WTC11 (cell line): ENCODE data around the gene MRPL9. TPM values are rescaled to one million over a fixed set of nuclear protein-coding genes. Genes with fewer than 3 reads are reported as not detected.
A peak's percentile ranks its signal among the peaks of the same experiment; 100 is the strongest.

Experiments
- ATAC-seq: fragments of 200-7000 bp; cut with Tn5 transposase; 2 replicates; pipeline ENCODE4 v1.10.0; 2021; ENCODE audit warnings: mild to moderate bottlenecking, moderate library complexity
- CTCF ChIA-PET: fragments of 300-600 bp; sonication (Branson Sonifier 250); formaldehyde crosslinking; loops from one replicate; lab custom pipeline; 2021; ENCODE audit warnings: antibody characterized with exemption; lab: Charles Lee
- POLR2A ChIA-PET: fragments of 350-600 bp; sonication (Branson Sonifier 250); formaldehyde crosslinking; loops from one replicate; lab custom pipeline; 2021; ENCODE audit warnings: antibody characterized with exemption; lab: Charles Lee
- DNase-seq: peaks from one replicate; pipeline ENCODE4 v3.0.0; 2021; ENCODE audit warnings: low spot score
- H3K27ac Mint-ChIP-seq: 2 replicates; pipeline ENCODE4 v1.8.0; 2021; ENCODE audit warnings: mixed read lengths
- H3K27me3 Mint-ChIP-seq: 2 replicates; pipeline ENCODE4 v1.8.0; 2021; ENCODE audit warnings: low read depth, mild to moderate bottlenecking, moderate library complexity, mixed read lengths
- H3K36me3 Mint-ChIP-seq: 2 replicates; pipeline ENCODE4 v1.8.0; 2021; ENCODE audit warnings: mixed read lengths
- H3K4me1 Mint-ChIP-seq: 2 replicates; pipeline ENCODE4 v1.8.0; 2022; ENCODE audit warnings: mixed read lengths
- H3K4me3 Mint-ChIP-seq: 2 replicates; pipeline ENCODE4 v1.8.0; 2021; ENCODE audit warnings: mild to moderate bottlenecking, moderate library complexity, mixed read lengths
- H3K9me3 Mint-ChIP-seq: 2 replicates; pipeline ENCODE4 v1.8.0; 2021; ENCODE audit warnings: mixed read lengths
- EMX1 ChIP-seq: fragments of 250-450 bp; sonication (Bioruptor Pico); IDR thresholded peaks from 2 replicates; pipeline ENCODE4 v1.8.0; 2021; ENCODE audit warnings: mild to moderate bottlenecking
- ESRRA ChIP-seq: sonication (generic); formaldehyde crosslinking; IDR thresholded peaks from 2 replicates; pipeline ENCODE4 v1.8.1; 2022; ENCODE audit warnings: mild to moderate bottlenecking, missing genetic modification reagents, borderline replicate concordance
- ETV6 ChIP-seq: sonication (generic); formaldehyde crosslinking; IDR thresholded peaks from 2 replicates; pipeline ENCODE4 v1.8.1; 2022; ENCODE audit warnings: mild to moderate bottlenecking, missing genetic modification reagents
- FOXK1 ChIP-seq: sonication (generic); formaldehyde crosslinking; IDR thresholded peaks from 2 replicates; pipeline ENCODE4 v1.8.0; 2022; ENCODE audit warnings: mild to moderate bottlenecking, moderate library complexity, missing genetic modification reagents
- FOXP1 ChIP-seq: sonication (generic); formaldehyde crosslinking; IDR thresholded peaks from 2 replicates; pipeline ENCODE4 v1.8.0; 2022; ENCODE audit warnings: missing genetic modification reagents, mild to moderate bottlenecking, moderate library complexity, borderline replicate concordance
- MYBL2 ChIP-seq: sonication (generic); formaldehyde crosslinking; IDR thresholded peaks from 2 replicates; pipeline ENCODE4 v1.8.1; 2023; ENCODE audit warnings: mild to moderate bottlenecking, moderate library complexity, missing genetic modification reagents
- NFATC4 ChIP-seq: fragments of 250-450 bp; sonication (Bioruptor Pico); IDR thresholded peaks from 2 replicates; pipeline ENCODE4 v1.9.0; 2021; ENCODE audit warnings: mild to moderate bottlenecking
- NFYB ChIP-seq: sonication (generic); formaldehyde crosslinking; conservative IDR thresholded peaks from 2 replicates; pipeline ENCODE4 v1.8.0; 2022; ENCODE audit warnings: low read depth, missing genetic modification reagents
- SMAD3 ChIP-seq: sonication (generic); formaldehyde crosslinking; IDR thresholded peaks from 2 replicates; pipeline ENCODE4 v1.8.0; 2022; ENCODE audit warnings: missing genetic modification reagents, mild to moderate bottlenecking, borderline replicate concordance
- SP1 ChIP-seq: sonication (generic); formaldehyde crosslinking; conservative IDR thresholded peaks from 2 replicates; pipeline ENCODE4 v1.8.1; 2022; ENCODE audit warnings: missing genetic modification reagents
- TEAD1 ChIP-seq: sonication (generic); formaldehyde crosslinking; IDR thresholded peaks from 2 replicates; pipeline ENCODE4 v1.8.0; 2022; ENCODE audit warnings: mild to moderate bottlenecking, missing genetic modification reagents
- ZNF121 ChIP-seq: sonication (generic); formaldehyde crosslinking; IDR thresholded peaks from 2 replicates; pipeline ENCODE4 v1.8.0; 2023; ENCODE audit warnings: missing genetic modification reagents
- ZNF232 ChIP-seq: sonication (generic); formaldehyde crosslinking; IDR thresholded peaks from 2 replicates; pipeline ENCODE4 v1.8.0; 2022; ENCODE audit warnings: mild to moderate bottlenecking, missing genetic modification reagents
- ZNF317 ChIP-seq: sonication (generic); formaldehyde crosslinking; IDR thresholded peaks from 2 replicates; pipeline ENCODE4 v1.8.1; 2023; ENCODE audit warnings: low read depth, mild to moderate bottlenecking, moderate library complexity, missing genetic modification reagents, borderline replicate concordance
- ZNF416 ChIP-seq: fragments of 250-450 bp; sonication (Bioruptor Pico); IDR thresholded peaks from 2 replicates; pipeline ENCODE4 v1.9.0; 2021; ENCODE audit warnings: mild to moderate bottlenecking, inconsistent platforms
- total RNA-seq: library from RNA; stranded (reverse); gene quantifications from 3 replicates; pipeline ENCODE4 v1.2.3, GENCODE V29; 2021
- TF ChIP-seq, protein P1 (sequence below): sonication (generic); formaldehyde crosslinking; IDR thresholded peaks from 2 replicates; pipeline ENCODE4 v1.8.1; 2022; ENCODE audit warnings: low read depth, mild to moderate bottlenecking, moderate library complexity, missing genetic modification reagents, borderline replicate concordance
- TF ChIP-seq, protein P2 (sequence below): sonication (generic); formaldehyde crosslinking; IDR thresholded peaks from 2 replicates; pipeline ENCODE4 v1.8.0; 2022; ENCODE audit warnings: mild to moderate bottlenecking, missing genetic modification reagents
- TF ChIP-seq, protein P3 (sequence below): sonication (generic); formaldehyde crosslinking; IDR thresholded peaks from 2 replicates; pipeline ENCODE4 v1.8.1; 2023; ENCODE audit warnings: mild to moderate bottlenecking, moderate library complexity, missing genetic modification reagents
- TF ChIP-seq, protein P4 (sequence below): sonication (generic); formaldehyde crosslinking; IDR thresholded peaks from 2 replicates; pipeline ENCODE4 v1.8.1; 2022; ENCODE audit warnings: missing genetic modification reagents, borderline replicate concordance
- TF ChIP-seq, protein P5 (sequence below): sonication (generic); formaldehyde crosslinking; IDR thresholded peaks from 2 replicates; pipeline ENCODE4 v1.8.0; 2023; ENCODE audit warnings: missing genetic modification reagents, mild to moderate bottlenecking, borderline replicate concordance

The MRPL9 gene
- total RNA-seq, 1 experiment from 2014 or later: 99.3 TPM

DNA sequence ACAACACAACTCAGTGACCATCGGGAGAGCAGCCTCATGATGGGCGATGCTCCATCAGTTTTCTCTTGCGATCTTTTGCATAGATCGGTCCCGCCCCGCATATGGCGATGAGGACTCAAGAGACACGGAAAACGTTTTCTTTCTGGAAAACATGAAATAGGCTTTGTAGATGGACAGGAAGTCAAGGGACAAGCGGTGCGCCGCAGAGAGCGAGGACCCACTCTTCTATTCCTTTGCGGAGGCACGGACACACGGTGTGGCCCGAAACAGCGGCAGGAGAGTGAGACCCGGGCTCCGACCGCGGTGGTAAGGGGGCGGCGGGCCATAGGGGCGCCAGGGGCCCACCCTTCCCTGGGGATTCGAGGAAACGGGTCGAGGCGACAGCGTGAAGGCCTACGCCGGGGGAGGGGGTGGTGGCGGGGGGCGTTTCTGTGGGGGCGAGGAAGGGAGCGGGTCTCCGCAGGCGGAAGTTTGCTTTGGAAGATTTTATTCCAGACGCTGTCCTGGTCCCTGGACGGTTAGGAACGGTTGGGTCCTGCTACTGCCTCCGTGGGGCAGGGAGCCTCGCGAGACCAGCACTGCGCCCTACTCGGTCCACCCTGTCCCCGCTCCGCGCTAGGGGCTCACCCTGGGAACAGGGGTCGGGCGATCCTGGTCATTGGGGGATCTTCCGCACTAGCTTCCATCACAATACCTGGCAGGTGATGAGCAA is 27.8 kb upstream of the MRPL9 start:
- DNase-seq (peak; percentile 21), ATAC-seq (no peak)
- TF ChIP-seq ZNF232 (CRISPR knock-in tag): 0 out of 2 replicates have a peak, but pooled peaks have one; percentile 2
- TF ChIP-seq FOXP1 (CRISPR knock-in tag): no peak
- TF ChIP-seq ZNF121 (CRISPR knock-in tag): peak; percentile 45; the same call in 1 of the 2 replicates
- no peaks in the 10 kb centered on the region; the same call in 1 of the 2 replicates for H3K27me3 Mint-ChIP-seq
- H3K9me3 Mint-ChIP-seq: no peaks in the 10 kb centered on the region
- no peaks in the 10 kb centered on the region; the same call in 1 of the 2 replicates for H3K36me3 Mint-ChIP-seq
- peak overlapping the region; percentile 98 for H3K27ac Mint-ChIP-seq
- peaks cover 17% of the 10 kb centered on the region for H3K4me1 Mint-ChIP-seq
- H3K4me3 Mint-ChIP-seq: peak overlapping the region; percentile 98
- ChIA-PET CTCF (interaction anchor here (1.0 to 2.3 kb wide), 3 partner anchors 35 to 63 kb away, joined by 3 to 7 read pairs (median 6); no protein-coding TSS in a partner anchor), POLR2A (interaction anchor here (1.0 kb wide), 1 partner anchor 74 kb away, joined by 4 read pairs; the partner anchor contains the start of gene CELF3)

DNA sequence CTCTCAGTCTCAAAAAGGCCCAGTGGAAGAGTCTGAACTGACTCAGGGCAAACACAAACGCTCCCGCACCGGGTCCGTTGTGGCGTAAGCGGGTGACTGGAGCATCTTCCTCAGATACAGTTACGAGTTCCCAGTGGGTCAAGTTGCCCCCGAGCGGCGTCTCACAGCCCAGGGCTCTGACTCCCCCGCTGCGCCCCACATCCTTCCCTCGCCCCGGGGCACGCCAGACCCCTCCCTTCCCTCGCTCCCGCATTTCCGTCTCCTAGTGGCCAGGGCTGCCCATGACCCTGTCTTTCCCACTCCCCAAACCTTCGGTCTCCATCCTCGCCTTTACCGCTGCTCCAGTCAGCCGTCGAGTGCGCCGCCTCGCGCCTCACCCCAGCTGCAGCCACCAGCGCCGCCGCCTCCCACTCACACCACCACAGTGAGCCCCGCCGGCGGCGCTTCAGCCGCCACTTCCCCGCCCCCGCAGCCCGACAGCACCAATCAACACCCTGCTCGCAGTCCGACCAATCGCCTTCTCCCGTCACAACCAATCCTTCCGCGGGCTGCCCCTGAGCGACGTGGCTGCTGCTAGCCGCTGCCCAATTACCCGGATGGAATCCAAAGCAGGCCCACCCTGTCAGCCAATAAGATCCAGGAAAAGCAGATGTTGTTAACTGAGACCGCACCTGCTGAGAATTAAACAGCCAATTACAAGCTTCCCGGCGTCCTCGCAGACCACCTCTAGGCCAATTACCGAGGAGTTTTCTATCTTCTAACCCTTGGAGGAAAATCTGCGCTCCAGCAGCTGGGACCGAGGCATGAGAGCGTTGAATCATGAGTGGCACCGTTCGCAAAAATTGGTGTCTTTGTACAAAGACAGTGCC is 27.0 kb upstream of the MRPL9 start, which contains the start of gene TDRKH:
Gene TDRKH, minus strand, starts transcription at position 430 of the 869 bp plus-strand sequence. CDS start 7,478 bp downstream, outside the sequence.
- DNase-seq: peak; percentile 98
- peak within 1 kb of the TSS; percentile 98 for H3K27ac Mint-ChIP-seq
- ATAC-seq: peak; percentile 96
- CTCF ChIA-PET: interaction anchor here (0.6 to 2.3 kb wide), 7 partner anchors 9 to 156 kb away, joined by 3 to 13 read pairs (median 6); partner anchors contain the start of gene C2CD4D
- no peaks in the 10 kb centered on the region for H3K9me3 Mint-ChIP-seq
- POLR2A ChIA-PET: interaction anchor here (0.6 to 1.0 kb wide), 4 partner anchors 46 to 301 kb away, joined by 3 to 4 read pairs (median 4); partner anchors contain the start of genes CELF3 and TUFT1
- no peaks in the 10 kb centered on the region; the same call in 1 of the 2 replicates for H3K27me3 Mint-ChIP-seq
- peaks cover 17% of the 10 kb centered on the region for H3K4me1 Mint-ChIP-seq
- H3K36me3 Mint-ChIP-seq: no peaks in the 10 kb centered on the region; the same call in 1 of the 2 replicates
- peak within 1 kb of the TSS; percentile 98 for H3K4me3 Mint-ChIP-seq
- peak; percentile 95 for TF ChIP-seq NFYB (CRISPR knock-in tag)
- no peak for TF ChIP-seq ZNF416
- TF ChIP-seq ESRRA (CRISPR knock-in tag): no peak; the same call in 1 of the 2 replicates
- TF ChIP-seq, protein P1, sequence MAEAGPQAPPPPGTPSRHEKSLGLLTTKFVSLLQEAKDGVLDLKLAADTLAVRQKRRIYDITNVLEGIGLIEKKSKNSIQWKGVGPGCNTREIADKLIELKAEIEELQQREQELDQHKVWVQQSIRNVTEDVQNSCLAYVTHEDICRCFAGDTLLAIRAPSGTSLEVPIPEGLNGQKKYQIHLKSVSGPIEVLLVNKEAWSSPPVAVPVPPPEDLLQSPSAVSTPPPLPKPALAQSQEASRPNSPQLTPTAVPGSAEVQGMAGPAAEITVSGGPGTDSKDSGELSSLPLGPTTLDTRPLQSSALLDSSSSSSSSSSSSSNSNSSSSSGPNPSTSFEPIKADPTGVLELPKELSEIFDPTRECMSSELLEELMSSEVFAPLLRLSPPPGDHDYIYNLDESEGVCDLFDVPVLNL (CRISPR knock-in tag): 0 out of 2 replicates have a peak, but pooled peaks have one; percentile 43
- TF ChIP-seq NFATC4 (CRISPR knock-in tag): no peak
- 0 out of 2 replicates have a peak, but pooled peaks have one; percentile 28 for TF ChIP-seq EMX1
- TF ChIP-seq, protein P2, sequence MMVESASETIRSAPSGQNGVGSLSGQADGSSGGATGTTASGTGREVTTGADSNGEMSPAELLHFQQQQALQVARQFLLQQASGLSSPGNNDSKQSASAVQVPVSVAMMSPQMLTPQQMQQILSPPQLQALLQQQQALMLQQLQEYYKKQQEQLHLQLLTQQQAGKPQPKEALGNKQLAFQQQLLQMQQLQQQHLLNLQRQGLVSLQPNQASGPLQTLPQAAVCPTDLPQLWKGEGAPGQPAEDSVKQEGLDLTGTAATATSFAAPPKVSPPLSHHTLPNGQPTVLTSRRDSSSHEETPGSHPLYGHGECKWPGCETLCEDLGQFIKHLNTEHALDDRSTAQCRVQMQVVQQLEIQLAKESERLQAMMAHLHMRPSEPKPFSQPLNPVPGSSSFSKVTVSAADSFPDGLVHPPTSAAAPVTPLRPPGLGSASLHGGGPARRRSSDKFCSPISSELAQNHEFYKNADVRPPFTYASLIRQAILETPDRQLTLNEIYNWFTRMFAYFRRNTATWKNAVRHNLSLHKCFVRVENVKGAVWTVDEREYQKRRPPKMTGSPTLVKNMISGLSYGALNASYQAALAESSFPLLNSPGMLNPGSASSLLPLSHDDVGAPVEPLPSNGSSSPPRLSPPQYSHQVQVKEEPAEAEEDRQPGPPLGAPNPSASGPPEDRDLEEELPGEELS (CRISPR knock-in tag): peak; percentile 53; the same call in 1 of the 2 replicates
- TF ChIP-seq, protein P3, sequence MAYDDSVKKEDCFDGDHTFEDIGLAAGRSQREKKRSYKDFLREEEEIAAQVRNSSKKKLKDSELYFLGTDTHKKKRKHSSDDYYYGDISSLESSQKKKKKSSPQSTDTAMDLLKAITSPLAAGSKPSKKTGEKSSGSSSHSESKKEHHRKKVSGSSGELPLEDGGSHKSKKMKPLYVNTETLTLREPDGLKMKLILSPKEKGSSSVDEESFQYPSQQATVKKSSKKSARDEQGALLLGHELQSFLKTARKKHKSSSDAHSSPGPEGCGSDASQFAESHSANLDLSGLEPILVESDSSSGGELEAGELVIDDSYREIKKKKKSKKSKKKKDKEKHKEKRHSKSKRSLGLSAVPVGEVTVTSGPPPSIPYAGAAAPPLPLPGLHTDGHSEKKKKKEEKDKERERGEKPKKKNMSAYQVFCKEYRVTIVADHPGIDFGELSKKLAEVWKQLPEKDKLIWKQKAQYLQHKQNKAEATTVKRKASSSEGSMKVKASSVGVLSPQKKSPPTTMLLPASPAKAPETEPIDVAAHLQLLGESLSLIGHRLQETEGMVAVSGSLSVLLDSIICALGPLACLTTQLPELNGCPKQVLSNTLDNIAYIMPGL (CRISPR knock-in tag): no peak
- peak; percentile 70; the same call in 1 of the 2 replicates for TF ChIP-seq MYBL2 (CRISPR knock-in tag)
- TF ChIP-seq TEAD1 (CRISPR knock-in tag): peak; percentile 78; the same call in 1 of the 2 replicates
- peak; percentile 89 for TF ChIP-seq FOXK1
- TF ChIP-seq, protein P4, sequence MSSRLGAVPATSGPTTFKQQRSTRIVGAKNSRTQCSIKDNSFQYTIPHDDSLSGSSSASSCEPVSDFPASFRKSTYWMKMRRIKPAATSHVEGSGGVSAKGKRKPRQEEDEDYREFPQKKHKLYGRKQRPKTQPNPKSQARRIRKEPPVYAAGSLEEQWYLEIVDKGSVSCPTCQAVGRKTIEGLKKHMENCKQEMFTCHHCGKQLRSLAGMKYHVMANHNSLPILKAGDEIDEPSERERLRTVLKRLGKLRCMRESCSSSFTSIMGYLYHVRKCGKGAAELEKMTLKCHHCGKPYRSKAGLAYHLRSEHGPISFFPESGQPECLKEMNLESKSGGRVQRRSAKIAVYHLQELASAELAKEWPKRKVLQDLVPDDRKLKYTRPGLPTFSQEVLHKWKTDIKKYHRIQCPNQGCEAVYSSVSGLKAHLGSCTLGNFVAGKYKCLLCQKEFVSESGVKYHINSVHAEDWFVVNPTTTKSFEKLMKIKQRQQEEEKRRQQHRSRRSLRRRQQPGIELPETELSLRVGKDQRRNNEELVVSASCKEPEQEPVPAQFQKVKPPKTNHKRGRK (CRISPR knock-in tag): no peak
- TF ChIP-seq SMAD3 (CRISPR knock-in tag): peak; percentile 44; the same call in 1 of the 2 replicates
- peak; percentile 36; the same call in 1 of the 2 replicates for TF ChIP-seq ZNF317 (CRISPR knock-in tag)
- TF ChIP-seq SP1 (CRISPR knock-in tag): peak; percentile 88
- TF ChIP-seq, protein P5, sequence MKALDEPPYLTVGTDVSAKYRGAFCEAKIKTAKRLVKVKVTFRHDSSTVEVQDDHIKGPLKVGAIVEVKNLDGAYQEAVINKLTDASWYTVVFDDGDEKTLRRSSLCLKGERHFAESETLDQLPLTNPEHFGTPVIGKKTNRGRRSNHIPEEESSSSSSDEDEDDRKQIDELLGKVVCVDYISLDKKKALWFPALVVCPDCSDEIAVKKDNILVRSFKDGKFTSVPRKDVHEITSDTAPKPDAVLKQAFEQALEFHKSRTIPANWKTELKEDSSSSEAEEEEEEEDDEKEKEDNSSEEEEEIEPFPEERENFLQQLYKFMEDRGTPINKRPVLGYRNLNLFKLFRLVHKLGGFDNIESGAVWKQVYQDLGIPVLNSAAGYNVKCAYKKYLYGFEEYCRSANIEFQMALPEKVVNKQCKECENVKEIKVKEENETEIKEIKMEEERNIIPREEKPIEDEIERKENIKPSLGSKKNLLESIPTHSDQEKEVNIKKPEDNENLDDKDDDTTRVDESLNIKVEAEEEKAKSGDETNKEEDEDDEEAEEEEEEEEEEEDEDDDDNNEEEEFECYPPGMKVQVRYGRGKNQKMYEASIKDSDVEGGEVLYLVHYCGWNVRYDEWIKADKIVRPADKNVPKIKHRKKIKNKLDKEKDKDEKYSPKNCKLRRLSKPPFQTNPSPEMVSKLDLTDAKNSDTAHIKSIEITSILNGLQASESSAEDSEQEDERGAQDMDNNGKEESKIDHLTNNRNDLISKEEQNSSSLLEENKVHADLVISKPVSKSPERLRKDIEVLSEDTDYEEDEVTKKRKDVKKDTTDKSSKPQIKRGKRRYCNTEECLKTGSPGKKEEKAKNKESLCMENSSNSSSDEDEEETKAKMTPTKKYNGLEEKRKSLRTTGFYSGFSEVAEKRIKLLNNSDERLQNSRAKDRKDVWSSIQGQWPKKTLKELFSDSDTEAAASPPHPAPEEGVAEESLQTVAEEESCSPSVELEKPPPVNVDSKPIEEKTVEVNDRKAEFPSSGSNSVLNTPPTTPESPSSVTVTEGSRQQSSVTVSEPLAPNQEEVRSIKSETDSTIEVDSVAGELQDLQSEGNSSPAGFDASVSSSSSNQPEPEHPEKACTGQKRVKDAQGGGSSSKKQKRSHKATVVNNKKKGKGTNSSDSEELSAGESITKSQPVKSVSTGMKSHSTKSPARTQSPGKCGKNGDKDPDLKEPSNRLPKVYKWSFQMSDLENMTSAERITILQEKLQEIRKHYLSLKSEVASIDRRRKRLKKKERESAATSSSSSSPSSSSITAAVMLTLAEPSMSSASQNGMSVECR: peak; percentile 90; the same call in 1 of the 2 replicates
- peak; percentile 72; the same call in 1 of the 2 replicates for TF ChIP-seq ETV6 (CRISPR knock-in tag)
